CD4-positive, alpha-beta T cell treated with Interleukin-4 for 1 hour (primary cell): ENCODE results near the gene PIGQ.

ENCODE experiments used
- DNase-seq, 2 donors: peaks; one replicate each; pipeline ENCODE4 v3.0.0-alpha.2; 2020 to 2022

Gene PIGQ

GRCh38 chr16:556474-557173, 13.1 kb upstream of the PIGQ start:
- no peak for DNase-seq

GRCh38 chr16:557463-558297, 12.1 kb upstream of the PIGQ start:
- DNase-seq = no peak

- DNase-seq = no peak
Observed at GRCh38 chr16:558298-559020, 11.3 kb upstream of the PIGQ start.

GRCh38 chr16:559021-559380, 10.8 kb upstream of the PIGQ start:
- DNase-seq = no peak

- no peak for DNase-seq
Observed at GRCh38 chr16:559411-560203, 10.2 kb upstream of the PIGQ start.

- DNase-seq = no peak
Observed at GRCh38 chr16:560204-560700, 9.5 kb upstream of the PIGQ start, which contains the start of gene PRR35. Gene PRR35 (plus strand): TSS chr16:560394. CDS start chr16:563295, 2,901 bp downstream.

- no peak for DNase-seq
Observed at GRCh38 chr16:560701-561412, 8.9 kb upstream of the PIGQ start.

GRCh38 chr16:561413-561794, 8.4 kb upstream of the PIGQ start:
- no peak for DNase-seq

- DNase-seq = no peak
Observed at GRCh38 chr16:561957-562938, 7.5 kb upstream of the PIGQ start.

- no peak for DNase-seq
Observed at GRCh38 chr16:563072-563644, 6.6 kb upstream of the PIGQ start.

- DNase-seq = no peak
Observed at GRCh38 chr16:564690-565418, 4.9 kb upstream of the PIGQ start.

- DNase-seq = no peak
Observed at GRCh38 chr16:565419-566330, 4.1 kb upstream of the PIGQ start.

GRCh38 chr16:566475-567372, 3.0 kb upstream of the PIGQ start, which contains the start of gene NHLRC4:
Gene NHLRC4 (plus strand): TSS chr16:567005. CDS start chr16:568048, 1,043 bp downstream.
- DNase-seq = peak; percentile 51

GRCh38 chr16:567373-568256, 2.2 kb upstream of the PIGQ start:
- DNase-seq = no peak

- DNase-seq = no peak
Observed at GRCh38 chr16:568401-569258, 1.1 kb upstream of the PIGQ start.
